ENCODE data around the gene DOCK9.
A peak's percentile ranks its signal among the peaks of the same experiment; 100 is the strongest.
"Not testable (repeated sequence)": the region's sequence is repeated elsewhere in the genome, so short reads cannot be mapped to it uniquely, and the experiment has no call there.

The DOCK9 gene

DNA sequence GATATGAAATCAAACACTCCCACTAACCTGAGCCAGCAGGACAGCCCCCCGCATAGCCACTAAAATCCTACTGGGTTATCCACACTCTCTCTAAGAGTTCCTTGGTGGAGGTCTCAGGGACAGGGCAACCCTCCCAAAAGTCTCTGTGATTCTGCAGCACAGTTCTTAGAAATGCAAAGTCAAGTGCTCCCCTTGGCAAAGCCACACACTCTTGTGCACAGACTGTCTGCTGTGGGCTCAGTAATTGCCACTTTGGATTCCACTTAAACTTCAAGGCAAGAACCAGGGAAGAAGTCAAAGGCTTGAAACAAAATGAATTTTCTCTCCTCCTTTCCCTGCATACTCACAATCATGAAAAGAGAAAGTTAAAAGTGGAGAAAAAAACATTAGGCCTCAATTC lies 61.5 kb downstream of the DOCK9 start:
- DNase-seq (ENCODE audit: low read depth) = no peak

DNA sequence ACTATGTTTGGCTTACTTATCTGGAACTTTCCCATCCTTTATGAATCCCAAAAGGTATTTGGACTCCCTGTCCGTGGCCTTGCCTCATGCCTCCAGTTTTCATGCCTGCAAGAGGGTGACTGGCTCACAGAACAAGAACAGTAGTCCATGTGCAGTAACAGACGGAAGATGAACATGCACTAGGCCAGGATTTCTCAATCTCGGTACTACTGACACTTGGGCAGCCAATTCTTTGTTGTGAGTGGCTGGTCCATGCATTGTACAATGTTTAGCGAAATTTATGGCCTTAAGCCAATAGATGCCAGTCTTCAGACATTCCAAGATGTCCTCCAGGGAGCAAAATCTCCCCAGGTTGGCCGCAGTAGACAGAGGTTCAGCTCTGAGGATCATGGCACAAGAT lies 61.9 kb downstream of the DOCK9 start:
- DNase-seq (ENCODE audit: low read depth) = no peak

DNA sequence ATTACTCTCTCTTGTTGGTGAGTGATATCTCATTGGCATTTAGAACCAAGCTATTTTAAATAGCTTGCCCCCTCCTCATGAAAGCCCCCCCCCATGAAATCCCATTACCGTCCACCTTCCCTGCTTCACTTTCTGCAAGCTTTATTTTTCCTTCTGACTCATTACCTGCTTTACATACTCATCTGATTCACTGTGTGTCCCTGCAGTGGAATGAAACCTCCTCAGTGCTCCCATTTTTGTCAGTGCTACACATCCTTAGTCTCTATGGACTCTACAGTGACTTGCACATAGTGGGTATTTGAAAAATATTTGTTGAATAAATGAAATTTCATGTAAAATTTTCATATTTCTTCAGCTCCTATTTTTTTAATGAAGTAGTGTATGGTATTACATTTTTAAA lies 62.3 kb downstream of the DOCK9 start:
- DNase-seq (ENCODE audit: low read depth) = peak; percentile 22

DNA sequence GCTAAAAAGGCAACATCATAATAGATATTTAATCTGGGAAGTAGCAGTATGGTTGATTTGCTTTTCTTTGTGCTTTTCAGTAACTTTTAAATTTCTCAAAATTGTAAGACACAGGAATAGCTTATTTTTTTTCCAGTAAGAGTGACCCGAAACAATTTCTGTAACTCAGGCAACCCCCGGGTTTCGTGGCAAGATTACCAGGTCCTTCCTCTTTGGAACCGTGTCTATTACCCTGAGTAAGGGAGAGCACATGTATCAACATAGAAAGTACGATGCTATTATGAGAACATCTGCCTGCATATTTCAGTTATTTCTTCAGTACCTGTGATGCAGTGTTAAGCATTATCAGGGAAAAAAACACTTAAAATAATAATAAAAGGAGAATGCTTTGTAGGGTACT lies 64.1 kb downstream of the DOCK9 start:
- no peak for DNase-seq (ENCODE audit: low read depth)

DNA sequence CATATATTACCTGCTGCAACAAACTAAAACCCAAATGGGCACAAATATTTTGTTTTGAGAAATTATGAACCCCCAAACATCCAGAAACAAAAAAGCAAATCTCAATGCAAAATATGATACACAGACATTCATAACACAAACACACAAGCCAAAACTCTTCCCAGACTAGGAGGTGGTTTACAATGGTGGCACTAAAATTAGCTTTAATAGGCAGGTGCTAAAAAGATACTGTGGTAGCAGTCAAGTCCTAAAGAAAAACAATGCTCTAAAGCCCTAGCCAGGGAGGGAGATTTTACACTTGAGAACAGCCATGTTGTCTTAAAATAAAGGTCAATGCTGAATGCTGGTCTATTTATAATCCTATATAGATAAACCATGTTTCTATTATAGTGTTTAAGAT lies 65.0 kb downstream of the DOCK9 start:
- DNase-seq (ENCODE audit: low read depth) = no peak

DNA sequence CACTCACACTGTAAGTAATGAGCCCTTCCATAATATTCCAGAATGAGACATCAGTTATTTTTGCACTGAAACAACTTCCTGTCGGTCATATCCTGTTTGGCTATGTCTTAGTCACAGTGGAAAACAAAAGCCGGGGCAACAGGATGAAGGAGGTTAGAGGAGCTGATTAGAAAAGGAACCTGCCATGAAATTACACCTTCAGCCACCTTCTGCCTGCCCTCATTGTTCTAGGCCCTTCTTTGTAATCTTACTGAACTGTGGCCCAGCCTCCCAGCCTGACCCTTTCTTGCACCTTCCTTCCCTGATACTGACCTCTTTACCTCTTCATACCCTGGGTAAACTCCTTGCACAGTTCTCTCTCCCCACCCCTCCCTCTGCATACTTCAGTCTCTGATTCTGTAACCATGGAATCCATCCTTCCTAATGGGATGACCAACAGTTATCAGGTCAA lies 67.3 kb downstream of the DOCK9 start:
- peak; percentile 88 for DNase-seq (ENCODE audit: low read depth)

DNA sequence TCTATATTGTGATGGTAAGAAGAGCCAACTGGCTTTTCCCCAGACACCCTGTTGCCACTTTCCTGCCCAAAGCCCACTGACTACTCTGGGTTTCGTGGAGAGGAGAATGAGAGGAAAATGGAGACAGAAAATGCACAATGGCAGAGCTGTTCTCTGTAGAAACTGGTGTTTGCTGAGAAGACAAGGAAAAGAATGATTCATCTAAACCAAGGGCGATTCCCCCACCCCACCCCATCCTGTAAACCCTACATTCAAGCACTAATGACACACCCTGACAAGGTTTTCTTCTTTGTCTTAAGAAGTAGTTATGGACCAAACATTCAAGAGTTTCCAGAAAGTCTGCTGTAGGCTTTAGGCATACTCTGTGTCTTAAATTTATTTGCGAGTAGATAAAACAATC lies 68.8 kb downstream of the DOCK9 start:
- peak; percentile 56 for DNase-seq (ENCODE audit: low read depth)

DNA sequence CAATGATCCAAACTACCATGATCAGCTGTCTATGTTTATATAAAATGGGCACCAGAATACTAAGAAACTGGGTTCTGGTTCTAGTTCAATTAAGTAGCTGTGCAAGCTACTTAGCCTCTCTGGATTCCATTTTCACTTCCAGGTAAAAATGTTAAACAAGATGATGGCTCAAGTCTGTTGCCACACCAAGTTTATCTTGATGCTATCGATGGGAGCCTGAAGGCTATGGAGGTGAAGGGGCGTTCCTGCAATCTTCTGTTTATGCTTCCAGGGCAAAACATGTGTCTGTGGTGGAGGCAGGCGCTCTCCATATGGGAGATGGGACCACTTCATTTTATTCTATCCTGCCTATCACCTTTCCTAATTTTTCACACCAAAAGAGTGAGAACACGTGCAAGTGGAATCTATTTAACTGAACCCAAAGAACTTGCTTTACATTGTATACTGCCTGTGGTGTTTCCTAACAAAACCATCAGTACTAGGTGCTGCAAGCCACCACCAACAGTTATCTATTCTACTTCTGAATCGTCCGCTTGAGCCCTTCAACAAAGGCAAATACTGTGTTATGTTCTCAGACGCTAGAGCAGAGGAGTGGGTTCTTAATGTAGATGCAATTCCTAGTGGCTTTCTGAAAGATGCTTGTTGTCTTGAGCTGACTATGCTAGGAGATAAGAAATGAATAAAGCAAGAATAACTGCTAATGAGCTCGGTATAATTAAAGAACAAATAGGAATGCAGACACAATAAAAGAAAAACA lies 70.9 kb downstream of the DOCK9 start:
- no peak for DNase-seq (ENCODE audit: low read depth)

DNA sequence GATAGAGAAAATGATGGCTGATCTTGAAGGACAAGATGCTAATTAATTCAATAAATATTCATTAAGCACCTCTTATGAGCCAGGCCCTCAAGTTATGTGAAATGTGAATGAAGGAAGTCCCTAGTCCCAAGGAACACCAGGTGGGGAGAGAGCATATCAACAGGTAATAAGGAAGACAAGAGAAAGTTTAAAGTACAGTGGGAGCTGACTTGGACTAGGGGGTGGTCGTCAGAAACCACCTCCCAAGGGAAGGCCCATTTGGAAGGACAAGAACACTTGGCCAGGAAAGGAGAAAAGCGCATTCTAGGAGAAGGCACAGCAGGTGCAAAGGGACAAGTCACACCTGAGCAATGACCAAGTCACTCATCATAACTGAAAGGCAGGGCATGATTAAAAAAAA lies 72.7 kb downstream of the DOCK9 start:
- no peak for DNase-seq (ENCODE audit: low read depth)

DNA sequence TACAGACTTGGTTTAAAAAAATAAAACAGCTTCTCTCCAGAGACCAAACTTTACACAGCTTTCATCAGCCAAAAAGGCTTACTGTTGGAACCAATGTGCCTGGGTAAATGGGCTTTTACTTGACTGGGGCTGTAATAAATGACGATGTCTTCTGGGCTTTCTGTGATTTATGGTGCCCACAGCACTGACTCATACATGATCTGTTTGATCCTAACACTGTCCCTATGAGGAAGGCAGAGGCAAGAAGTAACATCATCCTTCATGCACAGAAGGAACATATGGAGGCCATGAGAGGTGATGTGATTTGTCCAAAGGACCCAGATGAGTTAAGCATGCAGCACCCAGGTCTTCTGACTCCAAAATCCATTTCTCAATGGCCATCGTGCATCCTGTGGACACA lies 77.4 kb downstream of the DOCK9 start:
- no peak for DNase-seq (ENCODE audit: low read depth)

DNA sequence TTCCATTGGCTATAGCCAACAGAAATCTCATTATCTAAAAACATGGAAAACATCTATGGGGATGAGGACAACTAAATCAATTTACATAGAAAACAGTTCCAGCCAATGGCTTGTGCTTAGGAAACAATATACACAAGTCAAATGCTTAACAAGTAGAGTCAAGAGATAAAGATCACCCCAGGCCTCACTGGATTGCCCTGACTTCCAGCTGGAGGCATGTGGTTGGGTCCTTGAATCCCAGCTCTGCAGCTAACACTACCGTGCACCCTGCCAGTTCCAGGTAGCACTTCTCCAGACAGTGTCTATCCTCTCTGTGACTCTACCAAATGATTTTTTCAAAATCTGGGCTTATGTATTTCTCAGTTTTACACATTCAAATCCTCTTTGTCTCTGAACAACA lies 80.2 kb downstream of the DOCK9 start:
- no peak for DNase-seq (ENCODE audit: low read depth)

DNA sequence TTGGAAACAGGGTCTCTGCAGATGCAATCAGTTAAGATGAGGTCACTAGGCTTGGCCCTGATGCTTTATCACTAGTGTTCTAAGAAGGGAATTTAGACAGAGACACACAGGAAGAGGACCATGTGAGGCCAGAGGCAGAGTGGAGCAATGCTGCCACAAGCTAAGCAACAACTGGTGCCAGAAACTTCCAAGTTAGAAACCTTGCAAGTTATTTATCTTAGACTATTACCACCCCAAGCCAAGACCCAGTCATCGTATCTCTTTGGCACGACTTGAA lies 81.1 kb downstream of the DOCK9 start:
- DNase-seq (ENCODE audit: low read depth) = peak; percentile 11

DNA sequence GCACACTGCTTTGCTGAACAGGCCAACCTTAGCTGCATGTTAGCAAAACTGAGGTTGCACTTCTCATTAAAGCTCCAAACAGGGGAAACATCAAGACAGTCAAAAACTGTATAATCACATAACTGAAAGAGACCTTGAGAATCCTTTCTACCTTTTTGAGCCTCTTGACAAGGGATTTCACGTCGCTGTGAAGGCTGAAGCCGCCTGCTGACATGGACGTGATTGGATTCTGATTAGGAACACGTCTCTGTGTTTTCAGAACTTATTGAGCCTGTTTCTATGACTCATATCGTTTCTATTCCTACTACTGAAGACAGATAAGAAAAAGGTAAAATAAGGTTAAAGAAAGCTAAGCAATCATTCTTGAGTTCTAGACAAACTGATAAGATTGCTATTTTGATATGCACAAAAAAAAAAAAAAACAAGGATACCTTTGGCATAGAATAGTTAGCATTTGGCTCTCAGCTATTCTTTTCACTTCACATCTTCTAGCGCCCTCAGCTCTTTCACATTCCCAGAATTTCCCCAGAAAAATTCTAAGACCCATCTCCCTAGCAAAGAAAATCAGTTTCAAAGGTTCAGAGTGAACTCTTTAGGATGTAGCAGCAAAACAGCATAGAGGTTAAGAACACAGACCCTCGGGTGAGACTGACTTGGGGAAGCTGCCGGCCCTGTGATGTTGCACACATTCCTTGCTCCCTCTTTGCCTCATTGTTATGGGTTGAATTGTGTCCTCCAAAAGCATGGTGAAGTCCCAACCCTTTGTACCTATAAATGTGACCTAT lies 81.6 kb downstream of the DOCK9 start:
- no peak for DNase-seq (ENCODE audit: low read depth)

DNA sequence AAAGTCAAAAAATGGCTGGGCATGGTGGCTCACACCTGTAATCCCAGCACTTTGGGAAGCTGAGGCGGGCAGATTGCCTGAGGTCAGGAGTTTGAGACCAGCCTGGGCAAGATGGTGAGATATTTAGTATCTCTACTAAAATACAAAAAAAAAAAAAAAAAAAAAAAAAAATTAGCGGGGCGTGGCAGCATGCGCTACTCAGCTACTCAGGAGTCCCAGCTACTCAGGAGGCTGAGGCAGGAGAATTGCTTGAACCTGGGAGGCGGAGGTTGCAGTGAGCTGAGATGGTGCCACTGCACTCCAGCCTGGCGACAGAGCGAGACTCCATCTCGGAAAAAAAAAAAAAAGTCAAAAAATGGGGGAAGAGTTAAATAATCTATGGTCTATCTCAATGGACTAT lies 83.0 kb downstream of the DOCK9 start:
- DNase-seq (ENCODE audit: low read depth) = not testable (repeated sequence)

DNA sequence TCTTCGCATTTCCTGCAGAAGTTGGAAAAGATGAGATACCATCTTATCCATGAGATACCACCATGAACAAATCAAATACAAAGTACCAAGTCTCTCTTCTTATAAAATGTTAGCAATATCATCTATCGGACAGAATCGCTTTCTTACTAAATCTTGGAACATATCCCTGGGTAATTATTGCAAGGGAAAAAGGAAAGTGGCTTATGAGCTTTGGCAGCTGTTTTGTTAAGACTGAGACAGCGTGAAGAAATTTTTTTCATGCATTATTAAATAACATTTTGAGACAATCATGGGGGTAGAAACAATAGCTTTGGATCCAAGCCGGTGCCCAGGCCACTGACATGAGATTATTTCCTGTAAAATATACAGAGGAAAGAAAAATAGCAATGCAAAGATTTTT lies 84.5 kb downstream of the DOCK9 start:
- DNase-seq (ENCODE audit: low read depth) = no peak

DNA sequence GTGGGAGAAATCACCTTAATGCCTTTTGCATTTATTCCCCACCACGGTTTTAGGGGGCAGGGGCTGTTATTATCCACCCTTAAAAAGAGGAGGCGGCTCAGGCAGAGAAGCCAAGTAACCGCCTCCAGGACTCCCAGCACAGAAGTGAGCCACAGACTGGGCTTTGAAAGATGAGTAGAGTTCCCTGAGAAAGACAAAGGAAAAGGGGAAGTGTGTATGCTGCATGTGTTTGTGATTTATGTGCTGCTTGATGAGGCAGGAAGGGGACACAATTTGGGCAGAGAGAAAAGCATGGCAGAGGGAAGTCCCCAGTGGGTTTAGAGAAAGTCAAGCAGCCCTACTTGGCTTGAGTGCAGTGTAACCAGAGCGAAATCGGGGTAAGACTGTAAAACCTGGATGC lies 85.0 kb downstream of the DOCK9 start:
- DNase-seq (ENCODE audit: low read depth) = no peak

DNA sequence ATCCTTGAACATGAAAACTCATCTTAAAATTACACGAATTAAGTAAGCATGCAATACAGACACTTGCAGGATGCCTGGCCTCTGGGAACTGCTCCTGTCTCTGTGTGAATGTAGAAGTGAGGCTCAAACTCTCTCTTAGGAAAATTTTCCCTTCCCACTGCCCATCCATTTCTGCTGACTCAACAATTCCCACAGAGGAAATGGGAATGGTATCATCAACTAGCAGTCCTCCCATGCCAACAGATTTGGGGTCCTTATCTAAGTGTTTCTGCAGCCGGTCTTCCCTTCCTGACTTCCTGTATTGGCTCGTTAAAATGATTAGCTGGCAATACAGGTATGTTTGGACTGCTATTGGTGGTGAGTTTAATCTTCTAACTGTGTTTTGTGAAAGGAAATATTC lies 85.8 kb downstream of the DOCK9 start:
- no peak for DNase-seq (ENCODE audit: low read depth)

DNA sequence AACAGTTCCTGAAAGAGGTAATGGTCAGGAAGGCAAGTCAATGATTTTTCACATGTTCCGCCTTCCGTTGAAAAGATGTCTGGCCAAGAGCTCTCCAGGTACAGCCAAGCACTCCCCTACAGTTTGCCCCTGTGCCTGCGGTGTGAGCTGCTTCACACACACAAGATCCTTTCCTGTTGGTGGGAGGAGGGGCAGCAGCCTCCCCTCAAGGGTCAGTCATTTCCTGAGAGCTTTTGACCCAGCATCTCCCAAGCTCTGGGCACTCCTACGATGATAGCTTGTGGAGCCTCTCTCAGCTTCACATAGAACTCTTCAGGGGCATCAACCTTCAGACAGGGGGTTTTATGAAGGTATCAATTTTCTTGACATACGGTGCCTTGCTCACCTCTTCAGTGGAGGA lies 86.9 kb downstream of the DOCK9 start:
- no peak for DNase-seq (ENCODE audit: low read depth)

DNA sequence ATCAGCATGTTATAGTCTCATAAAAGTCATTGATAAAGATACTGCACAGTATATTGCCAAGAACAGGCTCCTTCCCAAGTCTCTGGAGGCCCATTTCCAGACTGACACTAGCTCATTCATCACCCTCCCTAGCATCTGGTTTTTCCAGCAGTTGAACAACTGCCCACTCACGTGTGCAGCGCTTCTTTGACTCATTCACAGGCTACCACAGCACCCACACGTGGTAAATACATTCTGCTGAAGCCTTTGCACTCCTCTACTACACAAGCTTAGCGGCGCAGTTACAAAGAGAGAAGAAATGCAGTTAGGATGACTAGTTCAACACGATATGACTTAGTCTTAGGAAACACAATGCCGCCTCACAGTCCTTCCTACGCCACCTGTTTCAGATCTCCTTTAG lies 87.7 kb downstream of the DOCK9 start:
- peak; percentile 74 for DNase-seq (ENCODE audit: low read depth)

DNA sequence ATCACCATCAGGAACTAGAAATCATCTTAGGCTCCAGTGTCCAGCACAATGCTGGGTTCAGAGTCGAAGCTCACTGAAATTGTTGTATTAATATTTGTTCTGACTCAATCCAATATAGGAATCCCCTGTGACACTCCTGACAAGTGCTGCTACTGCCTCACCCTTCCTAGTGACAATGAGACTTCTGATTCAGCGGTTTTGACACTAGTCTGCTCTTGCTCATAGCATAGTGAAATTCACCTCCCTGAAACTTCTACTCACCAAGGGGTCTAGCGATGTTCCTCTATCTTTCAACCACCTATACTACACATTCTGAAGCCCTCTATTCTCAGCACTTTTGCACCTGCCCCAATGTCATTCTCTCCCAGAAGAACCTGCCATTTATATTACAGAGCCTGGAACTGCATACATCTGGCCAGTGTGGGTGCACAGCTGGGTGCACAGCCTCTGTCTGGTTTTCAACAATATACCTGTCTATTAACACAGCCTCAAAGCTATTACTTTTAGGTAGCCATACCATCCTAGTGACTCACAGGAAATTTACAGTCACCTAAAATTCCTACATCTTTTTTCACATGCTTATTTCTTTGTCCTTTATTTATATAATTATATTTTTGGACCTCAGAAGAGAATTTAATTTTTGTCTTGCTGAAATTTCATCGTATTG lies 88.3 kb downstream of the DOCK9 start:
- DNase-seq (ENCODE audit: low read depth) = no peak

DNA sequence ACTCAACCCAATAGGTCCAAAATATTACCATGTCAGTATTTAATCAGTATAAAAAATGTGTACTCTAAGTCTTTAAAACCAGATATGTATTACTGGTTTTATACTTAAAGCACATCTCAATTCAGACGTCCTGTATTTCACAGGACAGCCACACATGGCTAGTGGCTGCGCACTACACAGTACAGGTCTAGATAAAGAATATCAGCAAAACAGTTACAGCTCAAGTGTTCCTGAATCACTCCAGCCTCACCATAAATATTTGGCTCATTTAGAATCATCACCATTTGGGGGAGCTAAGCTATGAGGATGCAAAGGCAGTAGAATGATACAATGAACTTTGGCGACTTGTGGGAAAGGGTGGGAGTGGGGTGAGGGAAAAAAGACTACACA lies 89.0 kb downstream of the DOCK9 start:
- DNase-seq (ENCODE audit: low read depth) = no peak

DNA sequence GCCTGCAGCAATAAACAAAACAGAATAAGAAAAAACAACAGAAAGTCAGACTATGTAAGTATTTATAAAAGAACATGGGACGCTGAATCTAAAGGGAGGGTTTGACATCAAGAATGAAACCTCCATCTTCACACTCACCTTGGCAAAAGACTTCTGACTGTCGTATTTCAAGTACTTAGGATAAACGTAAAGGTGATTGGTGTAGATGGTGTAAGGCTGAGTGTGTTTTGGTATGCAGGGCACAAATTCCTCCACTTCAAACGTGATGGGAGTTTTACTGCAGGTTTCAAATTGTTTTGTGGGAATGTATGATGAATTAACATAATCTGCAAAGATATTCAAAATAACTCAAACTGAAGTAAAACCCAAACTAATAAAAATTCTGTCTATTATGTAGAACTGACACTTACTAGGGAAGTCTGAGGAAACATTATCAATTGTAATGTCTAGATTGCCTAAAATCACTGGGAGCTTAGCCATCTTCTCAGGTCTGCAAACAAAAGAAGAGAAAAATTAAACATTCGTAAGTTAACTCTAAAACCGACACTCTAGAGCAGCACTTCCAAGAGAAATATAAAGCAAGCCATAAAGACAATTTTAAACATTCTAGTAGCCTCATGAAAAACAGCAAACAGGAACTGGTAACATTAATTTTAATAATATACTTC lies 89.5 kb downstream of the DOCK9 start:
- DNase-seq (ENCODE audit: low read depth) = no peak

All from iris pigment epithelial cell (primary cell).